Neural cell (in vitro differentiated cells): ENCODE measurements around the gene ITGBL1. TPM values are rescaled to one million over a fixed set of nuclear protein-coding genes. Genes with fewer than 3 reads are reported as not detected.

ENCODE experiments used
- H2AFZ ChIP-seq: fragments of 200-600, 300-800 bp; sonication (generic), shearing (Covaris generic); 2 replicates; pipeline ENCODE4 v1.6.0; 2014; ENCODE audit warnings: low read depth, mild to moderate bottlenecking, antibody characterized with exemption, low read length, moderate library complexity
- H3F3A ChIP-seq: fragments of 200-600 bp; shearing (Covaris generic); 2 replicates; pipeline ENCODE4 v1.6.1; 2016; ENCODE audit warnings: mild to moderate bottlenecking, moderate library complexity, mixed read lengths, antibody characterized with exemption, low read length; ENCODE audit not compliant: insufficient read depth, poor library complexity, severe bottlenecking
- H3K27ac ChIP-seq: fragments of 200-600, 300-800 bp; sonication (generic), shearing (Covaris generic); 2 replicates; pipeline ENCODE4 v1.5.1; 2014; ENCODE audit warnings: mild to moderate bottlenecking, low read length, moderate library complexity
- H3K27me3 ChIP-seq: fragments of 300-800, 200-600 bp; sonication (generic), shearing (Covaris generic); 2 replicates; pipeline ENCODE4 v1.6.0; 2014; ENCODE audit warnings: mild to moderate bottlenecking, low read depth, low read length, moderate library complexity; ENCODE audit not compliant: insufficient read depth
- H3K36me3 ChIP-seq: fragments of 300-800, 200-600 bp; sonication (generic), shearing (Covaris generic); 2 replicates; pipeline ENCODE4 v1.5.1; 2014; ENCODE audit warnings: mild to moderate bottlenecking, antibody characterized with exemption, low read length, moderate library complexity; ENCODE audit not compliant: insufficient read depth
- H3K4me2 ChIP-seq: fragments of 300-800, 200-600 bp; sonication (generic), shearing (Covaris generic); 2 replicates; pipeline ENCODE4 v1.6.0; 2014; ENCODE audit warnings: mild to moderate bottlenecking, low read length
- H3K4me3 ChIP-seq: fragments of 300-800, 200-600 bp; sonication (generic), shearing (Covaris generic); 2 replicates; pipeline ENCODE4 v1.5.1; 2014; ENCODE audit warnings: mild to moderate bottlenecking, low read length, moderate library complexity
- H3K79me2 ChIP-seq: fragments of 200-600 bp; shearing (Covaris generic); replicated peaks from 2 replicates; pipeline ENCODE4 v1.6.0; 2014; ENCODE audit warnings: mild to moderate bottlenecking, low read length, moderate library complexity; ENCODE audit not compliant: insufficient read depth
- H3K9ac ChIP-seq: fragments of 300-800, 200-600 bp; sonication (generic), shearing (Covaris generic); 2 replicates; pipeline ENCODE4 v1.6.1; 2016; ENCODE audit warnings: mild to moderate bottlenecking, low read length, mixed read lengths
- H3K9me2 ChIP-seq: fragments of 200-600 bp; shearing (Covaris generic); 2 replicates; pipeline ENCODE4 v1.6.1; 2016; ENCODE audit warnings: mild to moderate bottlenecking, low read length, mixed read lengths; ENCODE audit not compliant: insufficient read depth
- H3K9me3 ChIP-seq: fragments of 200-600, 300-800 bp; sonication (generic), shearing (Covaris generic); 2 replicates; pipeline ENCODE4 v1.6.1; 2016; ENCODE audit warnings: mild to moderate bottlenecking, mixed run types, low read length, moderate library complexity, mixed read lengths
- H4K20me1 ChIP-seq: fragments of 200-600 bp; shearing (Covaris generic); 2 replicates; pipeline ENCODE4 v1.6.1; 2016; ENCODE audit warnings: mild to moderate bottlenecking, mixed run types; ENCODE audit not compliant: insufficient read depth
- EP300 ChIP-seq: fragments of 450-650 bp; conservative IDR thresholded peaks from 2 replicates; pipeline ENCODE4 v1.6.1; 2014; ENCODE audit warnings: antibody characterized with exemption, mild to moderate bottlenecking, moderate library complexity; ENCODE audit not compliant: poor library complexity, severe bottlenecking
- EZH2 ChIP-seq: fragments of 200-600, 300-800 bp; shearing (Covaris generic), sonication (generic); IDR thresholded peaks from 2 replicates; pipeline ENCODE4 v1.6.1; 2014; ENCODE audit warnings: antibody characterized with exemption, low read length, borderline replicate concordance, mild to moderate bottlenecking; ENCODE audit not compliant: insufficient read depth, poor library complexity, severe bottlenecking
- MXI1 ChIP-seq: fragments of 450-650 bp; conservative IDR thresholded peaks from 2 replicates; pipeline ENCODE4 v1.6.1; 2014; ENCODE audit warnings: antibody characterized with exemption, mild to moderate bottlenecking; ENCODE audit not compliant: poor library complexity, severe bottlenecking
- POLR2AphosphoS5 ChIP-seq: IDR thresholded peaks from 2 replicates; pipeline ENCODE4 v1.6.1; 2012
- RAD21 ChIP-seq: fragments of 450-650 bp; conservative IDR thresholded peaks from 2 replicates; pipeline ENCODE4 v1.6.1; 2014; ENCODE audit warnings: antibody characterized with exemption, mild to moderate bottlenecking, moderate library complexity
- SMC3 ChIP-seq: fragments of 450-650 bp; conservative IDR thresholded peaks from 2 replicates; pipeline ENCODE4 v1.6.1; 2014; ENCODE audit warnings: antibody characterized with exemption, mild to moderate bottlenecking, moderate library complexity; ENCODE audit not compliant: poor library complexity
- TAF1 ChIP-seq: IDR thresholded peaks from 2 replicates; pipeline ENCODE4 v1.6.1; 2012; ENCODE audit warnings: low read depth
- polyA plus RNA-seq: library from polyadenylated mRNA; depleted of rRNA; stranded (reverse); fragments of >200 nt; gene quantifications from 2 replicates; pipeline ENCODE4 v1.2.3, GENCODE V29; 2014
- TF ChIP-seq, protein P1 (sequence below): IDR thresholded peaks from 2 replicates; pipeline ENCODE4 v1.6.1; 2012; ENCODE audit warnings: borderline replicate concordance
- TF ChIP-seq, protein P2 (sequence below): fragments of 450-650 bp; IDR thresholded peaks from 2 replicates; pipeline ENCODE4 v1.5.1; 2014; ENCODE audit warnings: antibody characterized with exemption, mild to moderate bottlenecking, moderate library complexity; ENCODE audit not compliant: poor library complexity, severe bottlenecking

ITGBL1 gene
- polyA plus RNA-seq, 1 donor from 2014 or later = 0.46 TPM

DNA sequence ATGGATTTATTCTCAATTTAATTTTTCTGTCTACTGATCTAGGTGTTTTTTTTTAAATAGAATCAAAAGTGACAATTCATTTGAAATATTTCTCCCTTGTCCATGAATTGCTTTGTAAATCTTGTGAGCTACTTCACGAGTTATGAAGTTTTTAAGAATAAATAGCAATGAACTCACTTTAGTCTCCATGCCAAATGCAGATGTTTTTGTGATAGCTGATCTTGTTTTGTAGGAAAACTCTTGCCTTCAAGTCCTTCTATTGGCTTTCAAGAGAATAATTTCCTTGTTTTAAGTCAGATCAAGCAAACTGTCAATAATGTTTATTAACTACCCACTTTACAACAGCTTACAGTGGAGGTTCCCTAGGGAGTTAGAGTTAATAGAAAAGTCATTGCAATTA is 99.8 kb downstream of the ITGBL1 start:
- TF ChIP-seq EZH2 (no peak), POLR2AphosphoS5 (no peak), EP300 (no peak), TAF1 (no peak), MXI1 (no peak), SMC3 (no peak), RAD21 (no peak)
- TF ChIP-seq, protein P1, sequence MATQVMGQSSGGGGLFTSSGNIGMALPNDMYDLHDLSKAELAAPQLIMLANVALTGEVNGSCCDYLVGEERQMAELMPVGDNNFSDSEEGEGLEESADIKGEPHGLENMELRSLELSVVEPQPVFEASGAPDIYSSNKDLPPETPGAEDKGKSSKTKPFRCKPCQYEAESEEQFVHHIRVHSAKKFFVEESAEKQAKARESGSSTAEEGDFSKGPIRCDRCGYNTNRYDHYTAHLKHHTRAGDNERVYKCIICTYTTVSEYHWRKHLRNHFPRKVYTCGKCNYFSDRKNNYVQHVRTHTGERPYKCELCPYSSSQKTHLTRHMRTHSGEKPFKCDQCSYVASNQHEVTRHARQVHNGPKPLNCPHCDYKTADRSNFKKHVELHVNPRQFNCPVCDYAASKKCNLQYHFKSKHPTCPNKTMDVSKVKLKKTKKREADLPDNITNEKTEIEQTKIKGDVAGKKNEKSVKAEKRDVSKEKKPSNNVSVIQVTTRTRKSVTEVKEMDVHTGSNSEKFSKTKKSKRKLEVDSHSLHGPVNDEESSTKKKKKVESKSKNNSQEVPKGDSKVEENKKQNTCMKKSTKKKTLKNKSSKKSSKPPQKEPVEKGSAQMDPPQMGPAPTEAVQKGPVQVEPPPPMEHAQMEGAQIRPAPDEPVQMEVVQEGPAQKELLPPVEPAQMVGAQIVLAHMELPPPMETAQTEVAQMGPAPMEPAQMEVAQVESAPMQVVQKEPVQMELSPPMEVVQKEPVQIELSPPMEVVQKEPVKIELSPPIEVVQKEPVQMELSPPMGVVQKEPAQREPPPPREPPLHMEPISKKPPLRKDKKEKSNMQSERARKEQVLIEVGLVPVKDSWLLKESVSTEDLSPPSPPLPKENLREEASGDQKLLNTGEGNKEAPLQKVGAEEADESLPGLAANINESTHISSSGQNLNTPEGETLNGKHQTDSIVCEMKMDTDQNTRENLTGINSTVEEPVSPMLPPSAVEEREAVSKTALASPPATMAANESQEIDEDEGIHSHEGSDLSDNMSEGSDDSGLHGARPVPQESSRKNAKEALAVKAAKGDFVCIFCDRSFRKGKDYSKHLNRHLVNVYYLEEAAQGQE = no peak
- TF ChIP-seq, protein P2, sequence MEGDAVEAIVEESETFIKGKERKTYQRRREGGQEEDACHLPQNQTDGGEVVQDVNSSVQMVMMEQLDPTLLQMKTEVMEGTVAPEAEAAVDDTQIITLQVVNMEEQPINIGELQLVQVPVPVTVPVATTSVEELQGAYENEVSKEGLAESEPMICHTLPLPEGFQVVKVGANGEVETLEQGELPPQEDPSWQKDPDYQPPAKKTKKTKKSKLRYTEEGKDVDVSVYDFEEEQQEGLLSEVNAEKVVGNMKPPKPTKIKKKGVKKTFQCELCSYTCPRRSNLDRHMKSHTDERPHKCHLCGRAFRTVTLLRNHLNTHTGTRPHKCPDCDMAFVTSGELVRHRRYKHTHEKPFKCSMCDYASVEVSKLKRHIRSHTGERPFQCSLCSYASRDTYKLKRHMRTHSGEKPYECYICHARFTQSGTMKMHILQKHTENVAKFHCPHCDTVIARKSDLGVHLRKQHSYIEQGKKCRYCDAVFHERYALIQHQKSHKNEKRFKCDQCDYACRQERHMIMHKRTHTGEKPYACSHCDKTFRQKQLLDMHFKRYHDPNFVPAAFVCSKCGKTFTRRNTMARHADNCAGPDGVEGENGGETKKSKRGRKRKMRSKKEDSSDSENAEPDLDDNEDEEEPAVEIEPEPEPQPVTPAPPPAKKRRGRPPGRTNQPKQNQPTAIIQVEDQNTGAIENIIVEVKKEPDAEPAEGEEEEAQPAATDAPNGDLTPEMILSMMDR = no peak
- no peak overlapping the region for H3K4me2 ChIP-seq
- no peaks in the 10 kb centered on the region for H4K20me1 ChIP-seq
- H3K27ac ChIP-seq = no peak overlapping the region
- no peaks in the 10 kb centered on the region for H3K36me3 ChIP-seq
- H3K9me2 ChIP-seq = no peaks in the 10 kb centered on the region
- no peaks in the 10 kb centered on the region for H3F3A ChIP-seq
- no peaks in the 10 kb centered on the region for H3K27me3 ChIP-seq
- no peaks in the 10 kb centered on the region for H3K79me2 ChIP-seq
- H3K4me3 ChIP-seq = no peak overlapping the region
- no peaks in the 10 kb centered on the region for H3K9me3 ChIP-seq
- no peak overlapping the region for H2AFZ ChIP-seq
- no peak overlapping the region for H3K9ac ChIP-seq

DNA sequence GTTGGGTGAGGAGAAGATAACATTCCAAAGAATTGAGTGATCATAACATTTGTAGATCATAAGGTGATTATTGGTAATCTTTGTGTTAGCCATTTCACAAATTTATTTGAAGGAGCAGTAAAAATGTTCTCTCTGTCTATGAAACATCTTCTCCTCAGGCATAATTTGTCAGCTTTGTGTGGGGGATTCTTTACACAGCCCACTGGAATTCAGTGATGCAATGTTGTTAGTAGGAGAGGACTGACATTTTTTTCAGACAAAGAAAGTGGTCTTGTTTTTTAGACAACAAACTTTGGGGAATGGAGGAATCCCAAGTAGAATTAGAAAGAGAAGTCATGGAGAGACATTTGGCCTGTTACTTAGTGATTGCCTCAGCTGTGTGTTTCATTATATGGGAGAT is 100.3 kb downstream of the ITGBL1 start:
- H3K4me2 ChIP-seq = no peak overlapping the region
- TF ChIP-seq POLR2AphosphoS5 = no peak
- no peak for TF ChIP-seq SMC3
- no peak for TF ChIP-seq EP300
- TF ChIP-seq EZH2 = no peak
- TF ChIP-seq, protein P1 = no peak
- TF ChIP-seq RAD21 = no peak
- TF ChIP-seq, protein P2 = no peak
- TF ChIP-seq TAF1 = no peak
- no peak for TF ChIP-seq MXI1
- H3K79me2 ChIP-seq = no peaks in the 10 kb centered on the region
- H4K20me1 ChIP-seq = no peaks in the 10 kb centered on the region
- no peaks in the 10 kb centered on the region for H3K9me2 ChIP-seq
- H3K36me3 ChIP-seq = no peaks in the 10 kb centered on the region
- H3F3A ChIP-seq = no peaks in the 10 kb centered on the region
- H3K9ac ChIP-seq = no peak overlapping the region
- no peaks in the 10 kb centered on the region for H3K27me3 ChIP-seq
- H2AFZ ChIP-seq = no peak overlapping the region
- no peak overlapping the region for H3K4me3 ChIP-seq
- H3K27ac ChIP-seq = no peak overlapping the region
- no peaks in the 10 kb centered on the region for H3K9me3 ChIP-seq
